ENCODE results near the gene MYPOP.

The MYPOP gene

GRCh38 chr19:45862564-45863334 is 39.7 kb downstream of the MYPOP start, which contains the start of gene SYMPK (continued):
- TF ChIP-seq ZNF214 (tag by site-specific recombination; IDR thresholded peaks at IDR 0.05; ENCODE audit: borderline replicate concordance) (no peak), ZNF174 (tag by site-specific recombination; IDR thresholded peaks at IDR 0.05) (no peak), ZFP41 (tag by site-specific recombination; IDR thresholded peaks at IDR 0.05; ENCODE audit: borderline replicate concordance) (no peak), ZNF561 (tag by site-specific recombination; IDR thresholded peaks at IDR 0.05; ENCODE audit: borderline replicate concordance) (peak; percentile 46; the same call in 1 of the 2 replicates), HOXC10 (CRISPR knock-in tag; IDR thresholded peaks at IDR 0.05) (no peak), ZEB2 (tag by site-specific recombination; IDR thresholded peaks at IDR 0.05) (peak; percentile 51; the same call in 1 of the 2 replicates), PBX3 (CRISPR knock-in tag; IDR thresholded peaks at IDR 0.05) (peak; percentile 51; the same call in 1 of the 2 replicates), ZBTB20 (tag by site-specific recombination; IDR thresholded peaks at IDR 0.05) (peak; percentile 71), ELK4 (IDR thresholded peaks at IDR 0.05; ENCODE audit: borderline replicate concordance, low read depth, low read length) (no peak; the same call in 1 of the 2 replicates), ZNF140 (tag by site-specific recombination; IDR thresholded peaks at IDR 0.05) (no peak), MEIS1 (CRISPR knock-in tag; IDR thresholded peaks at IDR 0.05; ENCODE audit: borderline replicate concordance) (no peak), SCRT1 (tag by site-specific recombination; IDR thresholded peaks at IDR 0.05; ENCODE audit: borderline replicate concordance) (no peak), ZNF426 (tag by site-specific recombination; IDR thresholded peaks at IDR 0.05) (no peak), ZNF341 (tag by site-specific recombination; IDR thresholded peaks at IDR 0.05; ENCODE audit: low read depth) (peak; percentile 32), ZNF514 (tag by site-specific recombination; IDR thresholded peaks at IDR 0.05) (no peak), ZNF2 (tag by site-specific recombination; IDR thresholded peaks at IDR 0.05) (no peak), ZNF302 (tag by site-specific recombination; IDR thresholded peaks at IDR 0.05; ENCODE audit: low read depth) (no peak), GLI4 (tag by site-specific recombination; IDR thresholded peaks at IDR 0.05) (no peak; the same call in none of the 2 replicates), ZNF138 (tag by site-specific recombination; IDR thresholded peaks at IDR 0.05; ENCODE audit: borderline replicate concordance) (no peak), ZNF366 (tag by site-specific recombination; conservative IDR thresholded peaks at IDR 0.05) (peak; percentile 98), GFI1B (tag by site-specific recombination; IDR thresholded peaks at IDR 0.05) (0 out of 2 replicates have a peak, but pooled peaks have one; percentile 8), IKZF3 (tag by site-specific recombination; IDR thresholded peaks at IDR 0.05) (0 out of 2 replicates have a peak, but pooled peaks have one; percentile 61), ZNF629 (tag by site-specific recombination; IDR thresholded peaks at IDR 0.05) (peak; percentile 74), ZNF48 (tag by site-specific recombination; IDR thresholded peaks at IDR 0.05) (no peak), ZNF280D (tag by site-specific recombination; IDR thresholded peaks at IDR 0.05) (no peak), ZNF18 (tag by site-specific recombination; IDR thresholded peaks at IDR 0.05) (no peak), KLF16 (tag by site-specific recombination; IDR thresholded peaks at IDR 0.05) (peak; percentile 46; the same call in 1 of the 2 replicates), ZNF202 (tag by site-specific recombination; IDR thresholded peaks at IDR 0.05; ENCODE audit: borderline replicate concordance) (no peak), ZBTB21 (tag by site-specific recombination; IDR thresholded peaks at IDR 0.05) (peak; percentile 70; the same call in 1 of the 2 replicates), EGR2 (tag by site-specific recombination; IDR thresholded peaks at IDR 0.05; ENCODE audit: low read depth) (peak; percentile 65), MZF1 (tag by site-specific recombination; IDR thresholded peaks at IDR 0.05; ENCODE audit: borderline replicate concordance) (no peak; the same call in 1 of the 2 replicates)
